Neural cell (in vitro differentiated cells): ENCODE data around the gene ATP23. TPM values are rescaled to one million over a fixed set of nuclear protein-coding genes. Genes with fewer than 3 reads are reported as not detected.

Experiments
- H2AFZ ChIP-seq: fragments of 200-600, 300-800 bp; sonication (generic), shearing (Covaris generic); 2 replicates; pipeline ENCODE4 v1.6.0; 2014; ENCODE audit warnings: low read depth, mild to moderate bottlenecking, antibody characterized with exemption, low read length, moderate library complexity
- H3F3A ChIP-seq: fragments of 200-600 bp; shearing (Covaris generic); 2 replicates; pipeline ENCODE4 v1.6.1; 2016; ENCODE audit warnings: mild to moderate bottlenecking, moderate library complexity, mixed read lengths, antibody characterized with exemption, low read length; ENCODE audit not compliant: insufficient read depth, poor library complexity, severe bottlenecking
- H3K27ac ChIP-seq: fragments of 200-600, 300-800 bp; sonication (generic), shearing (Covaris generic); 2 replicates; pipeline ENCODE4 v1.5.1; 2014; ENCODE audit warnings: mild to moderate bottlenecking, low read length, moderate library complexity
- H3K27me3 ChIP-seq: fragments of 300-800, 200-600 bp; sonication (generic), shearing (Covaris generic); 2 replicates; pipeline ENCODE4 v1.6.0; 2014; ENCODE audit warnings: mild to moderate bottlenecking, low read depth, low read length, moderate library complexity; ENCODE audit not compliant: insufficient read depth
- H3K36me3 ChIP-seq: fragments of 300-800, 200-600 bp; sonication (generic), shearing (Covaris generic); 2 replicates; pipeline ENCODE4 v1.5.1; 2014; ENCODE audit warnings: mild to moderate bottlenecking, antibody characterized with exemption, low read length, moderate library complexity; ENCODE audit not compliant: insufficient read depth
- H3K4me2 ChIP-seq: fragments of 300-800, 200-600 bp; sonication (generic), shearing (Covaris generic); 2 replicates; pipeline ENCODE4 v1.6.0; 2014; ENCODE audit warnings: mild to moderate bottlenecking, low read length
- H3K4me3 ChIP-seq: fragments of 300-800, 200-600 bp; sonication (generic), shearing (Covaris generic); 2 replicates; pipeline ENCODE4 v1.5.1; 2014; ENCODE audit warnings: mild to moderate bottlenecking, low read length, moderate library complexity
- H3K79me2 ChIP-seq: fragments of 200-600 bp; shearing (Covaris generic); replicated peaks from 2 replicates; pipeline ENCODE4 v1.6.0; 2014; ENCODE audit warnings: mild to moderate bottlenecking, low read length, moderate library complexity; ENCODE audit not compliant: insufficient read depth
- H3K9ac ChIP-seq: fragments of 300-800, 200-600 bp; sonication (generic), shearing (Covaris generic); 2 replicates; pipeline ENCODE4 v1.6.1; 2016; ENCODE audit warnings: mild to moderate bottlenecking, low read length, mixed read lengths
- H3K9me2 ChIP-seq: fragments of 200-600 bp; shearing (Covaris generic); 2 replicates; pipeline ENCODE4 v1.6.1; 2016; ENCODE audit warnings: mild to moderate bottlenecking, low read length, mixed read lengths; ENCODE audit not compliant: insufficient read depth
- H3K9me3 ChIP-seq: fragments of 200-600, 300-800 bp; sonication (generic), shearing (Covaris generic); 2 replicates; pipeline ENCODE4 v1.6.1; 2016; ENCODE audit warnings: mild to moderate bottlenecking, mixed run types, low read length, moderate library complexity, mixed read lengths
- H4K20me1 ChIP-seq: fragments of 200-600 bp; shearing (Covaris generic); 2 replicates; pipeline ENCODE4 v1.6.1; 2016; ENCODE audit warnings: mild to moderate bottlenecking, mixed run types; ENCODE audit not compliant: insufficient read depth
- EP300 ChIP-seq: fragments of 450-650 bp; conservative IDR thresholded peaks from 2 replicates; pipeline ENCODE4 v1.6.1; 2014; ENCODE audit warnings: antibody characterized with exemption, mild to moderate bottlenecking, moderate library complexity; ENCODE audit not compliant: poor library complexity, severe bottlenecking
- EZH2 ChIP-seq: fragments of 200-600, 300-800 bp; shearing (Covaris generic), sonication (generic); IDR thresholded peaks from 2 replicates; pipeline ENCODE4 v1.6.1; 2014; ENCODE audit warnings: antibody characterized with exemption, low read length, borderline replicate concordance, mild to moderate bottlenecking; ENCODE audit not compliant: insufficient read depth, poor library complexity, severe bottlenecking
- MXI1 ChIP-seq: fragments of 450-650 bp; conservative IDR thresholded peaks from 2 replicates; pipeline ENCODE4 v1.6.1; 2014; ENCODE audit warnings: antibody characterized with exemption, mild to moderate bottlenecking; ENCODE audit not compliant: poor library complexity, severe bottlenecking
- POLR2AphosphoS5 ChIP-seq: IDR thresholded peaks from 2 replicates; pipeline ENCODE4 v1.6.1; 2012
- RAD21 ChIP-seq: fragments of 450-650 bp; conservative IDR thresholded peaks from 2 replicates; pipeline ENCODE4 v1.6.1; 2014; ENCODE audit warnings: antibody characterized with exemption, mild to moderate bottlenecking, moderate library complexity
- SMC3 ChIP-seq: fragments of 450-650 bp; conservative IDR thresholded peaks from 2 replicates; pipeline ENCODE4 v1.6.1; 2014; ENCODE audit warnings: antibody characterized with exemption, mild to moderate bottlenecking, moderate library complexity; ENCODE audit not compliant: poor library complexity
- TAF1 ChIP-seq: IDR thresholded peaks from 2 replicates; pipeline ENCODE4 v1.6.1; 2012; ENCODE audit warnings: low read depth
- polyA plus RNA-seq: library from polyadenylated mRNA; depleted of rRNA; stranded (reverse); fragments of >200 nt; gene quantifications from 2 replicates; pipeline ENCODE4 v1.2.3, GENCODE V29; 2014
- TF ChIP-seq, protein P1 (sequence below): fragments of 450-650 bp; IDR thresholded peaks from 2 replicates; pipeline ENCODE4 v1.5.1; 2014; ENCODE audit warnings: antibody characterized with exemption, mild to moderate bottlenecking, moderate library complexity; ENCODE audit not compliant: poor library complexity, severe bottlenecking
- TF ChIP-seq, protein P2 (sequence below): IDR thresholded peaks from 2 replicates; pipeline ENCODE4 v1.6.1; 2012; ENCODE audit warnings: borderline replicate concordance

The ATP23 gene
- polyA plus RNA-seq, 1 donor from 2014 or later, result 5.7 TPM

DNA sequence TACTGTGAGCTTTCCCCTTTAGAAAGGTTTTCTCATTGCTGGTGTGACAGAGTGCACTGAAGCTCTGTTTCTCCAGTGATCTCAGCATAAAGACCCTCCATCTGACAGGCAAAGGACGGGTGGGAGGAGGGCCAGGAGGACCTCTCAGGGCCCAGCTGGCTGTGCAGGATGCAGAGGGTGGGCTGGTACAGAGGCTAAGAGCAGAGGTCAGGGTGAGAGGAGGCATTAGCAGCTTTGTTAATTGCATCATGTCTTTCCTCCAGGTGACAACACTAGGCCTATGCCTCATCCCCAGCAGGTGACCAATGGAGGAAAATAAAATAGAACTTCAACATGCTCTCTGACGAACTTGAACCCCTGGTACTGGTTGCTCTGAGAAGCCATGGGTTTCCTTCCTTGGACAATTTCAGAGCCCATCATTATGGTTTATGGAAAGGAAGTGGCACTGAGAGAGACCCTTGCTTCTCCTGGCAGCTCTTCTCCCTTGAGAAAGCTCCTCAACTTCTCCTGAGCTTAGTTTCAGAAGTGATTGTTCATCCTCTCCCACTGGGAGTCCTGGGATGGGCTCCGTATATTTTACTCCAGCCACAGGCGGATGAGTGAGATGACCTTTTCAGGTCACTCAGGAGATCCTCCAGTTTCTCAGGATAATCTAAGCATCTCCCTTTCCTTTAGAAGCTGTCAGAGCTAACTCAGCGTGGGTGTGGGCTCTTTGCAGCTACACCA is 45.8 kb upstream of the ATP23 start:
- Histone ChIP-seq H3K9me3 (no peaks in the 10 kb centered on the region), H3K9ac (no peak overlapping the region), H3F3A (no peaks in the 10 kb centered on the region), H3K4me3 (peak overlapping the region; percentile 63), H3K27ac (no peak overlapping the region), H2AFZ (peak overlapping the region; percentile 60), H3K27me3 (no peaks in the 10 kb centered on the region), H4K20me1 (no peaks in the 10 kb centered on the region), H3K79me2 (no peaks in the 10 kb centered on the region), H3K4me2 (no peak overlapping the region), H3K9me2 (no peaks in the 10 kb centered on the region), H3K36me3 (no peaks in the 10 kb centered on the region)
- TF ChIP-seq, protein P1, sequence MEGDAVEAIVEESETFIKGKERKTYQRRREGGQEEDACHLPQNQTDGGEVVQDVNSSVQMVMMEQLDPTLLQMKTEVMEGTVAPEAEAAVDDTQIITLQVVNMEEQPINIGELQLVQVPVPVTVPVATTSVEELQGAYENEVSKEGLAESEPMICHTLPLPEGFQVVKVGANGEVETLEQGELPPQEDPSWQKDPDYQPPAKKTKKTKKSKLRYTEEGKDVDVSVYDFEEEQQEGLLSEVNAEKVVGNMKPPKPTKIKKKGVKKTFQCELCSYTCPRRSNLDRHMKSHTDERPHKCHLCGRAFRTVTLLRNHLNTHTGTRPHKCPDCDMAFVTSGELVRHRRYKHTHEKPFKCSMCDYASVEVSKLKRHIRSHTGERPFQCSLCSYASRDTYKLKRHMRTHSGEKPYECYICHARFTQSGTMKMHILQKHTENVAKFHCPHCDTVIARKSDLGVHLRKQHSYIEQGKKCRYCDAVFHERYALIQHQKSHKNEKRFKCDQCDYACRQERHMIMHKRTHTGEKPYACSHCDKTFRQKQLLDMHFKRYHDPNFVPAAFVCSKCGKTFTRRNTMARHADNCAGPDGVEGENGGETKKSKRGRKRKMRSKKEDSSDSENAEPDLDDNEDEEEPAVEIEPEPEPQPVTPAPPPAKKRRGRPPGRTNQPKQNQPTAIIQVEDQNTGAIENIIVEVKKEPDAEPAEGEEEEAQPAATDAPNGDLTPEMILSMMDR, result no peak
- TF ChIP-seq, protein P2, sequence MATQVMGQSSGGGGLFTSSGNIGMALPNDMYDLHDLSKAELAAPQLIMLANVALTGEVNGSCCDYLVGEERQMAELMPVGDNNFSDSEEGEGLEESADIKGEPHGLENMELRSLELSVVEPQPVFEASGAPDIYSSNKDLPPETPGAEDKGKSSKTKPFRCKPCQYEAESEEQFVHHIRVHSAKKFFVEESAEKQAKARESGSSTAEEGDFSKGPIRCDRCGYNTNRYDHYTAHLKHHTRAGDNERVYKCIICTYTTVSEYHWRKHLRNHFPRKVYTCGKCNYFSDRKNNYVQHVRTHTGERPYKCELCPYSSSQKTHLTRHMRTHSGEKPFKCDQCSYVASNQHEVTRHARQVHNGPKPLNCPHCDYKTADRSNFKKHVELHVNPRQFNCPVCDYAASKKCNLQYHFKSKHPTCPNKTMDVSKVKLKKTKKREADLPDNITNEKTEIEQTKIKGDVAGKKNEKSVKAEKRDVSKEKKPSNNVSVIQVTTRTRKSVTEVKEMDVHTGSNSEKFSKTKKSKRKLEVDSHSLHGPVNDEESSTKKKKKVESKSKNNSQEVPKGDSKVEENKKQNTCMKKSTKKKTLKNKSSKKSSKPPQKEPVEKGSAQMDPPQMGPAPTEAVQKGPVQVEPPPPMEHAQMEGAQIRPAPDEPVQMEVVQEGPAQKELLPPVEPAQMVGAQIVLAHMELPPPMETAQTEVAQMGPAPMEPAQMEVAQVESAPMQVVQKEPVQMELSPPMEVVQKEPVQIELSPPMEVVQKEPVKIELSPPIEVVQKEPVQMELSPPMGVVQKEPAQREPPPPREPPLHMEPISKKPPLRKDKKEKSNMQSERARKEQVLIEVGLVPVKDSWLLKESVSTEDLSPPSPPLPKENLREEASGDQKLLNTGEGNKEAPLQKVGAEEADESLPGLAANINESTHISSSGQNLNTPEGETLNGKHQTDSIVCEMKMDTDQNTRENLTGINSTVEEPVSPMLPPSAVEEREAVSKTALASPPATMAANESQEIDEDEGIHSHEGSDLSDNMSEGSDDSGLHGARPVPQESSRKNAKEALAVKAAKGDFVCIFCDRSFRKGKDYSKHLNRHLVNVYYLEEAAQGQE, result no peak
- TF ChIP-seq RAD21, result no peak
- TF ChIP-seq TAF1, result no peak
- no peak for TF ChIP-seq POLR2AphosphoS5
- TF ChIP-seq EP300, result no peak
- TF ChIP-seq SMC3, result no peak
- no peak for TF ChIP-seq EZH2
- no peak for TF ChIP-seq MXI1

DNA sequence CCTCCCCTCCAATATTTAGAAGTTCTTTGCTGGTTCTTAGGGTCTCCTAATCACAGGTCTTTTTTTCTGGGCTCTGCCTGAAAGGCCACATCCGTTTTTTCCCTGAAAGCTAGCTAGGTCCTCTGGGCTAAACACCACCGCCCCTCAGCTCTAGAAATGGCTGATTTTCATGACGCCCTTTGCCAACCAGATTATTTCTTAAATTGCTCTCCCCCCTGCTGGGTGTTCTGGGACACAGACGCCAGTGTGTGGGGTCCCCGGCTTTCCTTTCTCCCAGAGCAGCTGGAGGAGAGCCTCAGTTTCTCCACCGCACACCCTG is 45.3 kb upstream of the ATP23 start:
- peak overlapping the region; percentile 60 for H2AFZ ChIP-seq
- H3K4me2 ChIP-seq, result peak overlapping the region; percentile 62
- H3F3A ChIP-seq, result no peaks in the 10 kb centered on the region
- no peaks in the 10 kb centered on the region for H3K9me3 ChIP-seq
- TF ChIP-seq, protein P1, result no peak
- TF ChIP-seq TAF1 (no peak), POLR2AphosphoS5 (no peak), EZH2 (no peak), RAD21 (no peak), MXI1 (no peak), EP300 (no peak), SMC3 (no peak)
- TF ChIP-seq, protein P2, result no peak
- H4K20me1 ChIP-seq, result no peaks in the 10 kb centered on the region
- H3K27me3 ChIP-seq, result no peaks in the 10 kb centered on the region
- peak overlapping the region; percentile 55 for H3K9ac ChIP-seq
- H3K36me3 ChIP-seq, result no peaks in the 10 kb centered on the region
- no peaks in the 10 kb centered on the region for H3K79me2 ChIP-seq
- H3K4me3 ChIP-seq, result peak overlapping the region; percentile 63
- no peaks in the 10 kb centered on the region for H3K9me2 ChIP-seq
- no peak overlapping the region for H3K27ac ChIP-seq
